GM18873 (cell line): ENCODE data around the gene PARVA.

Source experiments
- ATAC-seq: cut with Tn5 transposase; IDR thresholded peaks from one replicate; pipeline ENCODE4 v1.9.1; 2021; ENCODE audit warnings: mild to moderate bottlenecking, moderate library complexity, moderate number of reproducible peaks; ENCODE audit not compliant: unreplicated experiment, low FRiP score

Gene PARVA

GRCh38 chr11:12429155-12429554 is 51.8 kb downstream of the PARVA start:
- no peak for ATAC-seq

GRCh38 chr11:12430351-12430750 is 53.0 kb downstream of the PARVA start:
- no peak for ATAC-seq

GRCh38 chr11:12430954-12431595 is 53.7 kb downstream of the PARVA start:
- ATAC-seq: no peak

GRCh38 chr11:12432507-12432906 is 55.1 kb downstream of the PARVA start:
- no peak for ATAC-seq

GRCh38 chr11:12433121-12433520 is 55.8 kb downstream of the PARVA start:
- no peak for ATAC-seq

GRCh38 chr11:12433571-12434324 is 56.4 kb downstream of the PARVA start:
- ATAC-seq: no peak

GRCh38 chr11:12434325-12434654 is 56.9 kb downstream of the PARVA start:
- ATAC-seq: no peak

- ATAC-seq: no peak
Observed at GRCh38 chr11:12435264-12435663, 57.9 kb downstream of the PARVA start.

GRCh38 chr11:12436266-12436665 is 58.9 kb downstream of the PARVA start:
- no peak for ATAC-seq

- ATAC-seq: no peak
Observed at GRCh38 chr11:12438291-12438690, 60.9 kb downstream of the PARVA start.

- ATAC-seq: no peak
Observed at GRCh38 chr11:12439615-12440014, 62.2 kb downstream of the PARVA start.

- no peak for ATAC-seq
Observed at GRCh38 chr11:12440565-12440964, 63.2 kb downstream of the PARVA start.

- ATAC-seq: no peak
Observed at GRCh38 chr11:12441231-12441861, 64.0 kb downstream of the PARVA start.

GRCh38 chr11:12444601-12445000 is 67.2 kb downstream of the PARVA start:
- no peak for ATAC-seq

- ATAC-seq: no peak
Observed at GRCh38 chr11:12445001-12445400, 67.6 kb downstream of the PARVA start.

- no peak for ATAC-seq
Observed at GRCh38 chr11:12446863-12447262, 69.5 kb downstream of the PARVA start.

- ATAC-seq: no peak
Observed at GRCh38 chr11:12448131-12448939, 71.0 kb downstream of the PARVA start.

GRCh38 chr11:12449961-12450715 is 72.8 kb downstream of the PARVA start:
- no peak for ATAC-seq

- no peak for ATAC-seq
Observed at GRCh38 chr11:12451179-12451814, 73.9 kb downstream of the PARVA start.

- no peak for ATAC-seq
Observed at GRCh38 chr11:12453243-12453642, 75.9 kb downstream of the PARVA start.
